ENCODE results near the gene SWSAP1. TPM values are rescaled to one million over a fixed set of nuclear protein-coding genes. Genes with fewer than 3 reads are reported as not detected.
"Not testable (repeated sequence)": the region's sequence is repeated elsewhere in the genome, so short reads cannot be mapped to it uniquely, and the experiment has no call there.

The SWSAP1 gene
- polyA plus RNA-seq, 1 of the 3 experiments (the other 2 are of a cell fraction) = 2.8 TPM

DNA sequence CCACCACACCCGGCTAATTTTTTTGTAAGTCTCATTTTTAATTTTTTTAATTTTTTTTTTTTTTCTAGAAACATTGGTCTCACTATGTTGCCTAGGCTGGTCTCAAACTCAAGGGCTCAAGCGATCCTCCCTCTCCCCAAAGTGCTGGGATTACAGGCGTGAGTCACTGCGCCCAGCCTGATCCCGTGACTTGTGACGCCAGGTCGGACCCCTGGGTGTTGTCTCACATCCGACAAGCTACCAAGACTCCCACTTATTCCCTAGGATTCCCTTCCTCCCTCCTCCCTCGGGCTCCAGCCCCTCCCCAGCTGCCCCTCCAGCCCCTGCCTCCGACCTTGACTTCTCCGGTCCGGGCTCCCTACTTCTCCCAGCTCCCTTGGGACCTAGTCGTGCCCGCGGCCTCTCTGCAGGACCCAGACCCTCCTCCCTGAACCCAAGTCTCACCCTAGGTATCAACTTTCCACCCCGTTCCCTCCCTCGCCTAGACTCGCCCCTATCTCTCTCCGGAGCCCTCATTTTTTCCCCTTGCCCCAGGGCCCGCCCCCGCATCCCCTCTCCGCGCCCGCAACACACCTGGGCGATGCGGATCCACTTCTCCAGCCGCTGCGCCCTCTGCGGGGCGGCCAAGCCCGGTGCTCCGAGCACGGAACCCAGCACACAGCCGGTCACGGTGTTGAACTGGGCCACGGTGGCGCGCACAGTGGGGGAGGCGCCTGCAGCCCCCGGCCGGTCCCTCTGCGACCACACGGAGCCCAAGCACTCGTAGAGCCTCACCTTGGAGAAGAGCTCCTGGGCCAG lies 31.6 kb downstream of the SWSAP1 start (continued):
- TF ChIP-seq TCF12 (IDR thresholded peaks at IDR 0.05) (no peak), FOXJ3 (CRISPR knock-in tag; IDR thresholded peaks at IDR 0.05) (no peak), MXI1 (IDR thresholded peaks at IDR 0.05; ENCODE audit: low read depth, low read length) (no peak)
- TF ChIP-seq, protein P1, sequence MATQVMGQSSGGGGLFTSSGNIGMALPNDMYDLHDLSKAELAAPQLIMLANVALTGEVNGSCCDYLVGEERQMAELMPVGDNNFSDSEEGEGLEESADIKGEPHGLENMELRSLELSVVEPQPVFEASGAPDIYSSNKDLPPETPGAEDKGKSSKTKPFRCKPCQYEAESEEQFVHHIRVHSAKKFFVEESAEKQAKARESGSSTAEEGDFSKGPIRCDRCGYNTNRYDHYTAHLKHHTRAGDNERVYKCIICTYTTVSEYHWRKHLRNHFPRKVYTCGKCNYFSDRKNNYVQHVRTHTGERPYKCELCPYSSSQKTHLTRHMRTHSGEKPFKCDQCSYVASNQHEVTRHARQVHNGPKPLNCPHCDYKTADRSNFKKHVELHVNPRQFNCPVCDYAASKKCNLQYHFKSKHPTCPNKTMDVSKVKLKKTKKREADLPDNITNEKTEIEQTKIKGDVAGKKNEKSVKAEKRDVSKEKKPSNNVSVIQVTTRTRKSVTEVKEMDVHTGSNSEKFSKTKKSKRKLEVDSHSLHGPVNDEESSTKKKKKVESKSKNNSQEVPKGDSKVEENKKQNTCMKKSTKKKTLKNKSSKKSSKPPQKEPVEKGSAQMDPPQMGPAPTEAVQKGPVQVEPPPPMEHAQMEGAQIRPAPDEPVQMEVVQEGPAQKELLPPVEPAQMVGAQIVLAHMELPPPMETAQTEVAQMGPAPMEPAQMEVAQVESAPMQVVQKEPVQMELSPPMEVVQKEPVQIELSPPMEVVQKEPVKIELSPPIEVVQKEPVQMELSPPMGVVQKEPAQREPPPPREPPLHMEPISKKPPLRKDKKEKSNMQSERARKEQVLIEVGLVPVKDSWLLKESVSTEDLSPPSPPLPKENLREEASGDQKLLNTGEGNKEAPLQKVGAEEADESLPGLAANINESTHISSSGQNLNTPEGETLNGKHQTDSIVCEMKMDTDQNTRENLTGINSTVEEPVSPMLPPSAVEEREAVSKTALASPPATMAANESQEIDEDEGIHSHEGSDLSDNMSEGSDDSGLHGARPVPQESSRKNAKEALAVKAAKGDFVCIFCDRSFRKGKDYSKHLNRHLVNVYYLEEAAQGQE (IDR thresholded peaks at IDR 0.05; ENCODE audit: low read depth, low read length) = no peak
- TF ChIP-seq, protein P2, sequence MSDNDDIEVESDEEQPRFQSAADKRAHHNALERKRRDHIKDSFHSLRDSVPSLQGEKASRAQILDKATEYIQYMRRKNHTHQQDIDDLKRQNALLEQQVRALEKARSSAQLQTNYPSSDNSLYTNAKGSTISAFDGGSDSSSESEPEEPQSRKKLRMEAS (IDR thresholded peaks at IDR 0.05; ENCODE audit: low read depth) = no peak
- TF ChIP-seq, protein P3, sequence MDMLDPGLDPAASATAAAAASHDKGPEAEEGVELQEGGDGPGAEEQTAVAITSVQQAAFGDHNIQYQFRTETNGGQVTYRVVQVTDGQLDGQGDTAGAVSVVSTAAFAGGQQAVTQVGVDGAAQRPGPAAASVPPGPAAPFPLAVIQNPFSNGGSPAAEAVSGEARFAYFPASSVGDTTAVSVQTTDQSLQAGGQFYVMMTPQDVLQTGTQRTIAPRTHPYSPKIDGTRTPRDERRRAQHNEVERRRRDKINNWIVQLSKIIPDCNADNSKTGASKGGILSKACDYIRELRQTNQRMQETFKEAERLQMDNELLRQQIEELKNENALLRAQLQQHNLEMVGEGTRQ (IDR thresholded peaks at IDR 0.05; ENCODE audit: borderline replicate concordance, low read depth, low read length) = no peak

DNA sequence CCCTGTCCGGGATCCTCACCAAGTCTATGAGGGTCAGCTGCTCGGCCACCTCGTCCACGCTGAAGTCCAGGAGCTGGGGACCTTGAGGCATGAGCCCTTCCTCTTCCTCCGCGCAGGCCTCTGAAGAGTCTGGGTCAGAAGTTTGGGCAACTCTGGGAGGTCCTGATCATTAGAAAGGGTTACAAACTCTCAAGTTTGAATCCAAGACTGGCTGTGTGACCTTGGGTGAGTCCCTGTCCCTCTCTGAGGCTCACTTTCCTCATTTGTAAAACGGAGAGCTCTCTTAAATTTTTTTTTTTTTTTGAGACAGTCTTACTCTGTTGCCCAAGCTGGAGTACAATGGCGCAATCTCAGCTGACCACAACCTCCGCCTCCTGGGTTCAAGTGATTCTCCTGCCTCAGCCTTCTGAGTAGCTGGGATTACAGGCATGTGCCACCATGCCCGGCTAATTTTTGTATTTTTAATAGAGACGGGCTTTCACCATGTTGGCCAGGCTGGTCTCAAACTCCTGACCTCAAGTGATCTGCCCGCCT lies 32.3 kb downstream of the SWSAP1 start:
- DNase-seq; H3K9me2 ChIP-seq; H3F3A ChIP-seq (replicated peaks; ENCODE audit: insufficient read depth); H3K9me3 ChIP-seq; H3K9ac ChIP-seq; POLR2A ChIA-PET; H3K27ac ChIP-seq (ENCODE audit: low read depth in 2 of 2, low read length in 1 of 2); H3K27me3 ChIP-seq (ENCODE audit: insufficient read depth); H2AFZ ChIP-seq (ENCODE audit: low read depth); H3K4me2 ChIP-seq; H3K4me1 ChIP-seq (ENCODE audit: control insufficient read depth in 1 of 2, insufficient read depth in 2 of 2, low read depth in 1 of 2, low read length in 1 of 2); H3K79me2 ChIP-seq (ENCODE audit: insufficient read depth); H3K4me3 ChIP-seq (ENCODE audit: low read depth in 2 of 2, low read length in 1 of 2); H4K20me1 ChIP-seq (ENCODE audit: insufficient read depth); H3K36me3 ChIP-seq (replicated peaks in 1 of 2; ENCODE audit: control insufficient read depth in 1 of 2, insufficient read depth in 2 of 2, low read length in 1 of 2): not testable (repeated sequence)
- 94% methylated on average over 9 of the region's 12 CpGs for WGBS (ENCODE audit: low lambda C conversion rate)
- CTCF ChIA-PET = interaction anchor here (1.0 to 2.2 kb wide), 6 partner anchors 11 to 39 kb away, joined by 3 to 6 read pairs (median 4); partner anchors contain the start of genes ODAD3, PRKCSH and RGL3

DNA sequence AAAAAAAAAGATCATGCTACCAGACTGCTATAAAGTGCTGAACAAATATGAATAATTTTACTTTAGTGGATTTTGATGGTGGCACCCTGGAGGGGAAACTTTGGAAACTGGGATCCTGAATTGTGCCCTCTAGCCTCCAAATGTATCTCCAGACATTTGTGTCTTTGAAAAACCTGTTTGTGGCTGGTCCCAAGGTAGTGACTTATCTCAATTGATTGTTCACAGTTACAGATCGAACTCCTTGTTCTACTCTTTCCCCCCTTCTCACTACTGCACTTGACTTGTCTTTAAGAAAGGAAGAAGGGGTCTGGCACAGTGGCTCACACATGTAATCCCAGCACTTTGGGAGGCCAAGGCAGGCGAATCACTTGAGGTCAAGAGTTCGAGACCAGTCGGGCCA lies 34.1 kb downstream of the SWSAP1 start:
- TF ChIP-seq, protein P1 (IDR thresholded peaks at IDR 0.05; ENCODE audit: low read depth, low read length) = no peak
- Histone ChIP-seq H3K9me3 (no peaks in the 10 kb centered on the region), H4K20me1 (ENCODE audit: insufficient read depth) (no peaks in the 10 kb centered on the region), H3K79me2 (ENCODE audit: insufficient read depth) (no peaks in the 10 kb centered on the region), H3F3A (replicated peaks; ENCODE audit: insufficient read depth) (peaks cover 3% of the 10 kb centered on the region), H3K27me3 (ENCODE audit: insufficient read depth) (no peaks in the 10 kb centered on the region), H3K4me2 (no peak overlapping the region), H3K27ac (ENCODE audit: low read depth in 2 of 2, low read length in 1 of 2) (no peak overlapping the region), H3K9ac (no peak overlapping the region), H3K4me3 (ENCODE audit: low read depth in 2 of 2, low read length in 1 of 2) (no peak overlapping the region), H3K4me1 (ENCODE audit: control insufficient read depth in 1 of 2, insufficient read depth in 2 of 2, low read depth in 1 of 2, low read length in 1 of 2) (no peaks in the 10 kb centered on the region), H3K36me3 (replicated peaks in 1 of 2; ENCODE audit: control insufficient read depth in 1 of 2, insufficient read depth in 2 of 2, low read length in 1 of 2) (no peaks in the 10 kb centered on the region), H3K9me2 (no peaks in the 10 kb centered on the region), H2AFZ (ENCODE audit: low read depth) (no peak overlapping the region)
- CTCF ChIA-PET = interaction anchor here (0.7 kb wide), 1 partner anchor 467 kb away, joined by 3 read pairs; no protein-coding TSS in a partner anchor
- WGBS (ENCODE audit: low lambda C conversion rate) = 93% methylated on average over 3 of the region's 4 CpGs
- no peak for DNase-seq
- POLR2A ChIA-PET = no interaction called here
